GM18951 (cell line): Measurements from ENCODE around the gene RAB35.

Source experiments
- POLR2A ChIP-seq: IDR thresholded peaks from 4 replicates; pipeline ENCODE4 v1.6.1; 2011; ENCODE audit warnings: mild to moderate bottlenecking; ENCODE audit not compliant: insufficient read length, insufficient read depth; ENCODE audit errors: extremely low read depth
- in situ Hi-C: fragments of 300-500 bp; cut with MboI; formaldehyde crosslinking; loops from one replicate; pipeline ENCODE4 v1.12.0; 2022; ENCODE audit warnings: low sequenced_read_pairs, mixed read lengths, inconsistent platforms; ENCODE audit not compliant: unreplicated experiment

RAB35 gene

DNA sequence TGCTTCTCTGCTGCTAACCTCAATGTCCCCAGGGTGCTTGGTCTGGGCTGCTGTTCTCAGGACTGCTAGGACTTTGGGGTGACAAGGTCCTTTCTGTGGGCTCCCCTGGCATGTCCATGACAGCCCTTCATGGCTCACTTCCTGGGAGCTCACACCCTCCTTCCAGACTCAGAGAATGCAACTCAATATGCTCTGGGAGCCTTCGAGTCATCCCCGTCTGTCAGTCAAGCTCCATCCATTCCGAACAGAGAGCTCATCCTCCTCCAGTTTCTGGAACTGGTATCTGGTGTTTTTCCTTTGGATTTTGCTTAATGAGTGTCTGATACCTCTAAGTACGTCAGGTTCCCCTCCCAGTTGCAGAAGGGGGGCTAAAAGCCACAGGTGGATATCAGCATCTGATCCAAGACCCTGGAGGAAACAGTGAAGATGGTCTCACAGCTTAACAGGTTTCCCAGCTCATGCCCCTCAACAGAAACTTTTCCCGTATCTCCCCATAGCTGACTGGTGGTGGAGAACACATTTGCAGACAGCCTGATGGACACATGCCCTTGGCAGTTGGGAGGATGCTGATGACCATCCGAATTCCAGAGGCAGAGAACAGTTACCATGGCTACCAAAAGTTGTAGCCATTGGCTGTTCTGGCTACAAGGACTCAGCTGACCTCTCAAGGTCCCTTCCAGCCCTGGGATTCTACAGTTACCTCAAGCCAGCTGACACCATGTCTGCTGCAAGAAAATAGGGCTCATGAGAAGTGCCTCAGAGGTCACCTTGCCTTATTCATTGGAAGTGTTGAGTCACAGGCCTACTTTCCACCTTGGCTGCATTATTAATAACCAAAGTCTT, 9.5 kb upstream of the RAB35 start:
- in situ Hi-C loops = no loop called here
- no peak for TF ChIP-seq POLR2A

DNA sequence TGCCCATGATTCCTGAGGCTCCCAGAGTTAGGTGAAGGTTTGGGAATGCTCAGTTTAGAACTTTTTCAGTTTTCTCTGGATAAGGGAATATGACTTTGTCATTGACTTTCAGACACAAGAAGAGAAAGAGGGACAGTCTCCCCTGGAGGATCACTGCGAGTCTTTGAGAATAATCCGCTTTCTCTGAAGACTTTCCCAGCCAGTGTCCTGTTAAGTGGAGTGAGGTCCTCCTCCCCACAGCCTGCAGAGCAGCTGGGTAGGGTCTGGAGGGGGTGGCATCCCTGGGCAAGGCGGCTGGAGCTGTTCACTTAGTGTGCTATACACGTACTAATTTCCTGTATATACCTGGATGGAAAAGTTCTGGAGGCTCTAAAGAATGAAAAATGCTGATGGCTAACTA, 8.5 kb upstream of the RAB35 start:
- in situ Hi-C loops = no loop called here
- no peak for TF ChIP-seq POLR2A

DNA sequence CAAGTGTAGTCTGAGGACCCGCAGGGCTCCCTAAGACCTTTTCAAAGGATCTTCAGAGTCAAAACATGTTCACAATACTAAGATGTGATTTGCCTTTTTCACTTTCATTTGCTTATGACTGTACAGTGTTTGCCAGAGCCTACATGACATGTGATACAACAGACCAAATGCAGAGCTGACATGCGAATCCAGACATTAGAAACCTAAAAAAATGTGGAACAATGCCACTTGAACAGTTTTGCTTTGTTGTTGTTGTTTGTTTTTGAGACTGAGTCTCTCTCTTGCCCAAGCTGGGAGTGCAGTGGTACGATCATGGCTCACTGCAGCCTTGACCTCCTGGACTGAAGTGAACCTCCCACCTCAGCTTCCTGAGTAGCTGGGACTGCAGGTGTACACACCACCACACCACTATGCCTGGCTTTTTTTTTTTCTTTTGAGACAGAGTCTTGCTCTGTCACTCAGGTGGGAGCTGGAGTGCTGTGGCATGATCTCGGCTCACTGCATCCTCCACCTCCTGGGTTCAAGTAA, 5.3 kb upstream of the RAB35 start:
- TF ChIP-seq POLR2A = no peak
- in situ Hi-C loops = no loop called here

DNA sequence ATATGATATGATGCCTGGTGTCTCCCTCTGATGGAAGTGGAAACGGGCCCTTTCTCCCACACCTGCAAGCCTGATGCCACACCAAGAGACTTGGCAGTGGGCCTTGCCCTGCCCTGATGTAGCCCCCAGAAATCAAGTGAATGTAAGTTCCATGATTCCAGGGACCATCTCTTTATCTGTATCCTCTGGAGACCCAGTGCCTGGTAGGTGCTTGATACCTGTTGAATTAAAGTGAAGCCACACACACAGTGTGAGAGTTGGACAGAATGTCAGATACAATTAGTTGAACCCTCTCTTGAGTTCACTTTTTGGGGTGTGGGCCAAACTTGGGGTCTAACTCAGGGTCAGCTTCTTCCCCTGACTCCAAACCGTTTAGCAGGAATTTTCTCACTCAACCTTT, 4.8 kb upstream of the RAB35 start:
- in situ Hi-C loops = no loop called here

DNA sequence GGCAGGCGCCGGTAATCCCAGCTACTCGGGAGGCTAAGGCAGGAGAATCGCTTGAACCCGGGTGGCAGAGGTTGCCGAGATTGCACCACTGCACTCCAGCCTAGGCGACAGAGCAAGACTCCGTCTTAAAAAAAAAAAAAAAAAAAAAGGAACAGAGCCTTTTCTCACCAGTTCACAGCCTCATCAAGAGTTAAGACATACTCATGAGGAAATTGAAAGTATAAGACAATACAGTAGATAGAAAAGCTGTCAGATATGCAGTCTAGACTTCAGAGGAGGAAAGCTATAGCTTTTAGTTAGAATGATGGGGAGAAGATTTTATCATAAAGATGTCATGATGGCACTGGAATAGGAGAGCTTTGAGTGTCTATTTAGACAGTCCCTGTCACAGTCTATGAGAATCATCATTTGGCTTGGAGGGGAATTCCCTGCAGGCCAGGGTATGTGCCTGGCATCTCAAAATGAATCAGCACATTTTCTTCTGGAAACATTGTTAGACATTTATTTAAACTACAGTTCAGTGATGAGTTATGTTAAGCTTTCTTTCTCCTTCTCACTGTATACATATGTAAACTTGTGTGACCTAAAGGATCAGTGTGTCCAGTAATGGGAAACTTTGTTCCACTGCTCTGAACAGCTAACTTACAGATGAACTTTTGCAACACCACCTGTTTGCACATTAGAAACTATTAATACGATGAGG, 2.9 kb upstream of the RAB35 start:
- TF ChIP-seq POLR2A = no peak
- in situ Hi-C loops = no loop called here

More for the DNA sequence above, 4.8 kb upstream of the RAB35 start:
- peak; percentile 12 for TF ChIP-seq POLR2A

DNA sequence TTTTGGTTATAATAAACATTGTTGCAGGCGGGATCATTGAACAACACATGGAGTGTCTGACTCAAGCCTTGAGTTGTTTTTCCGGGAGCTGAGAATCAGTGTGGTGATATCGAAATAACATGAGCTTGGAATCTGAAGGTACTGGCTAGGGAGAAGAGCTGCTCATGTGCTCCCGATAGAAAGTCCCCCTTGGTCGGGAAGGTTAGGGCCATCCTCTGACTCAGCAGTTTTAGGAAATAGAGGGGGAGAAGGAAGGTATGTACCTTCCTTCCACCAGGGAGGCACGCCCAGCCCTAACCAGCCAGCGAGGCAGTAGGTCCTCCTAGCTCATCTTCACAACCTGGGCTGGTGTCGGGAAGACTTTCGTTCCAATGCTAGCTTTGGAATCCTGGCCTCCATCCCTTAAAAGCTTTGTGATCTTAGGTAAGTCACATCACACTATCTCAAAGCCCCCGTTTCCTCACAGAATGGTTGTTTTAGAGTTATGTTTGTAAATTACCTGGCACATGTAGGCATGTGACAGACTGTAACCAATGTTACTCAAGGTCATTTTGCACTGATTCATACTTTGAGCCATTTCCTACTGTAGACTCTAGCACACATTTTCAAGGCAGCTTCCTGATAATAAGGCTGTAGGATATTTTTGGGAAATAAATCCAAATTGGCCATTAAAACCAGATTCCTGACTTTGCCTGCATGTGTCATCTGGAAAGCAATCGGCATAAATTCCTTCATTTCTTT, 1.9 kb upstream of the RAB35 start:
- TF ChIP-seq POLR2A = no peak
- in situ Hi-C loops = no loop called here

DNA sequence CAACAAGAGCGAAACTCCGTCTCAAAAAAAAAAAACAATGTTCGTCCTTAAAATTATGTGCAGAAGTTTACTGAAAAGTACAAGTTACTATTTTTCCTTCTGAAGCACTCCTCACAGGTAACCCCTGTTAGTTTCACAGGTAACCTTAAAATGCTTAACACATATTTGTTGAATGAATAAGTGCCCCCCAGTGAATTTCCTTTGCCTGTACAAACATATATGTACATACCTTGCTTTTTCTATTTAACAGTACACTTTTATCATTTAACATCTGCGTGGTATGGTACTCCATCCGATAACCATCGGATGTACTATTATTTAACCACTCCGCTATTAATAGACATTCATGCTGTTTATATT, 1.4 kb upstream of the RAB35 start:
- TF ChIP-seq POLR2A = no peak
- in situ Hi-C loops = no loop called here

DNA sequence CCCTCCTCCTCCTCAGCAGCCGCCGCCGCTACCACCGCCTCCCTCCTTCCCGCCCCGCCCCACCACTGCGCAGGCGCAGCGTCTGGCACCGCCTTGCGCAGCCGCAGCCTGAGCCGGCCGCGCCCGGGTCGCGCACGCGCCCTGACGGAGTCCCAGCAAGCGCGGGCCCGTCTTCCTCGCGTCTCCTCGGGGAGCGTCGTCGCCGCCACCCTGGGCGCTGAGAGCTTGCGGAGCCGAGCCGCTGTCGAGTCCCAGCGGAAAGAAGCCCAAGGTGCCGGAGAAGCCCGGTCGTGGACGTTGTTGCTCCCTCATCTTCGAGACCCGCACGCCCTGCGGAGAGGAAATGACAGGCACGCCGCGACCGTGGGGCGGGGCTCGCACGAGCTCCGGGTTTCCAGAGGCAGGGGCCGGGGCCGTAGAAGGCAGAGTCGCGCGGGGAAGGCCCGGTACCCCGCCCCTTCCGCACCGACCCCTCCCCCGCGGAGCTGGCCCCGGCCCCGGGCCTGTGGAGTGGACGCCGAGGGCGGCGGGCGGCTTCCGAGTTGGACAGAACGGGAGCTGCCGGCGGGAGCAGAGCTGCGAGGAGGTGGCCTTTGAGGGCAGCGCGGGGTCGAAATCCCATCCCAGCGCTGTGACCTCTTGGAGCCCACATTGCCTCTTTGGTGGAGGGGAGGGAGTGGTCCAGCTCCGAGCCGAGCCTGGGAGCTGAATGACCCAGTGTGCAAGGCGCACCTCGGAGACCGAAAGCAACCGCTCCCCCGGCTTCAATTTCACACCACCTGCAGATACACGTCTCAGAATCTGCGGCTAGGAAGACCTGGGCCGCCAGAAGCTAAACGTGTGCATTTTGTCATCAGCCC, 469 bp upstream of the RAB35 start:
- in situ Hi-C loops = no loop called here
- TF ChIP-seq POLR2A = peak; percentile 88

DNA sequence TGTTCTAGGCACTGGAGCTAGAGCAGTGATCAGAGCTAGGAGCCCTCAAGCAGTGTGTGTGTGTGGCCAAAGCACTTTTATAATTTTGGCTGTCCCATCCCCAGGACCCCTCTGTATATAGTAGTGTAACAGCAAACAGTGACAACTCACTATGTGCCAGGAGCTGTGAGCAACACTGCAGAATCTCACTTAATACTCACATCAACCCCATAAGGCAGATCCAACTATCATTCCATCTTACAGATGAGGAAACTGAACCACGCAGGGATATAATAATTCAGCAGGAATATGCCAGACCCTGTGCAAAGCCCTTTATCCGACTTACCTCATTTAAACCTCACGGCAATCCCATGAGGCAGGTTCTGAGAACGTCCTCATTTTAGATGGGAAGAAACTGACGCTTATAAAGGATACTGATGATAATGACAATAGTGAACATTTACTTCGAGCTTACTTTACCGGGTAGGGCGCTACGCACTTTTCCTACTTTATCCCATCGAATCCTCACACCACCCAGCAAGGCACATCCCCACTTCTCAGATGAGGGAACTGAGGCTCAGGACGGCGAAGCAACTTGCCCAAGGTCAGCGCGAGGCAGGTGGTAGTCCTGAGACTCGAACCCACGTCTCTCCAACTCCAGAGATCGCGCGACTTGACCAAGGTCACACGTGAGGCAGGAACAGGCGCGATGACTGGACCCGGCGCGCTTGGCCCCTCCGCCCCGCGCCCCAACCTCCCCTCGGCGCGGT, 687 bp downstream of the RAB35 start:
- in situ Hi-C loops = no loop called here
- no peak for TF ChIP-seq POLR2A

DNA sequence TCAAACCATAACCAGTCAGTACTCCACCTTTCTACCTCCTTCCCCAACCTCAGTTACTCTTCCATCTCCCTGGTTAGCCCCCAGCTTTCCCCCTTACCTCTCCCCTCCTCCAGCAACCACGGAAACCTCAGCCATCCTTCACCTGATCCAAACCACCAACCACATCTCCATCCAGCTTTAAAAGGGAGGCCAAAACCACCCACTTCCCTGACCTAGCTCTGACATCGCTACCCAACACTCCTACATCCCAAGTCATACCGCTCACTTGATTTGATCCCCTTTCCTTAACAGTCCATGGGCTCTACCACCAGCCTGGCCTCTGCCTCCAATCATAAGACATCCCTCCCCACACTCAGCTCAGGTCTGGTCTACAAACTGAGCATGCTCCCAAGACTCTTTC, 1.5 kb downstream of the RAB35 start:
- TF ChIP-seq POLR2A = no peak
- in situ Hi-C loops = no loop called here

DNA sequence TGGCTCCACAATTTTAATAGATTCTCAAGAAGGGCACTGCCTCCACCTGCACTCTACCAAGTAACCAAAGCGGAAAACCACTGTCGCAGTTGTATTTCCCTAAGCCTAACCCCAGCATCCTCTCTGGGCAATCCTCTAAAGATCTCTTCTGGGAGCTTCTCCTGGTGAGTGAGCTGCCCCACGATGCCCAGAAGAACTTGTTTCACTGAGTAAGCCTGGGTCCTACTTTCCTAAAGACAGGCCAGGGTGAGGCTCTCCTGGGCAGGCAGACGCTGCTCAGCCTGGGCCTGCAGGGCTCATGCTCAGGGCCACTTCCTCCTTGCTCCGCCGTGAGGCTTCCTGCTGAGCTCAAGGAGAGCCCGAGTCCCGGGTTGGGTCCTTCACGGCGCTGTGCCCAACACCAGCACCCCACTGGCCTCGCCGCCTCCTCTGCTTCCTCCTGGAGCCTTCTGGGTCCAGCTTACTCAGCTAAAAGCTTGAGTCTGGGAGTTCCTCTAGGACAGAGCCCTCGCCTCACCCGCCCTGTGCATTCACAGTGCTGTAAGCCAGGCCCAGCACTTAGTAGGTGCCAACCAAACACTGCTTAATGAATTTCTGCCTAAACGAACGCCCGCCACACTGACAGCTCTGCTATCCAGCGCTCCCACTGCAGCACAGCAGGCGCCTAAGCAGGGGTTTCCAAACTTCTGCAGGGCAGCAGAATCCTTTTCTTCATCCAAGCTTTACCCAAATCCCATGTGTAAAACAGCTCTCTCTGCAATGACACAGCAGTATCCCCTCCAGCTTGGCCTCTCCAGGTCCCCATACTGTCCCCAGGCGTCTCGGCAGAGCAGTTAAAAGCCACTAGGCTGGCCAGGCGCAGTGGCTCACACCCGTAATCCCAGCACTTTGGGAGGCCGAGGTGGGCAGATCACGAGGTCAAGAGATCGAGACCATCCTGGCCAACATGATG, 5.7 kb downstream of the RAB35 start:
- TF ChIP-seq POLR2A = peak; percentile 24
- in situ Hi-C loops = no loop called here
